Sigmoid colon (tissue), 7 donors: ENCODE measurements around the gene CMSS1. TPM values are rescaled to one million over a fixed set of nuclear protein-coding genes. Genes with fewer than 3 reads are reported as not detected.

ENCODE experiments used
- DNase-seq: peaks from one replicate; pipeline ENCODE4 v3.0.0-alpha.2; 2019
- H3K27ac ChIP-seq, 4 donors: fragments of 200-600 bp; sonication (generic); one replicate each; pipeline ENCODE4 v1.5.1; 2016 to 2019; ENCODE audit warnings: mild to moderate bottlenecking in 1 of 4
- H3K27me3 ChIP-seq, 3 donors: fragments of 200-600 bp; sonication (generic); one replicate each; pipeline ENCODE4 v1.5.1; 2019; ENCODE audit warnings: mild to moderate bottlenecking in 1 of 3
- H3K36me3 ChIP-seq, 4 donors: fragments of 200-600 bp; sonication (generic); one replicate each; pipeline ENCODE4 v1.5.1; 2016 to 2019
- H3K4me1 ChIP-seq, 4 donors: fragments of 200-600 bp; sonication (generic); one replicate each; pipeline ENCODE4 v1.5.1; 2017 to 2019
- H3K4me3 ChIP-seq, 4 donors: fragments of 200-600 bp; sonication (generic); one replicate each; pipeline ENCODE4 v1.5.1; 2017 to 2019; ENCODE audit warnings: mild to moderate bottlenecking in 2 of 4, moderate library complexity in 1 of 4
- H3K9me3 ChIP-seq, 4 donors: fragments of 200-600 bp in 3 of 4; sonication (generic) in 3 of 4; one replicate each; pipeline versions ENCODE4 v1.5.1 to v1.6.1; 2013 to 2019
- CTCF ChIP-seq, 4 experiments: fragments of 450-650 bp in 3 of 4; fragments of 200-600 bp in 1 of 4; IDR thresholded peaks; one replicate each; pipeline ENCODE4 v1.5.1; 2016 to 2019; ENCODE audit warnings: antibody characterized with exemption in 4 of 4, mild to moderate bottlenecking in 3 of 4, moderate library complexity in 2 of 4
- EP300 ChIP-seq, 4 donors: sonication (generic); formaldehyde crosslinking; IDR thresholded peaks; one replicate each; pipeline ENCODE4 v1.6.1; 2017; ENCODE audit warnings: antibody characterized with exemption in 4 of 4
- POLR2A ChIP-seq, 2 donors: fragments of 450-650 bp; IDR thresholded peaks; one replicate each; pipeline ENCODE4 v1.6.1; 2016; ENCODE audit warnings: antibody characterized with exemption in 2 of 2, mild to moderate bottlenecking in 2 of 2, moderate library complexity in 2 of 2
- POLR2AphosphoS5 ChIP-seq, 4 donors: sonication (generic); formaldehyde crosslinking; IDR thresholded peaks; one replicate each; pipeline ENCODE4 v1.6.1; 2017; ENCODE audit warnings: antibody characterized with exemption in 4 of 4
- WGBS, 2 donors: extraction: QIAGEN DNeasy Blood & Tissue Kit; methylation state at CpG; one replicate each; pipeline ENCODE4 v1.1.7; 2013; 5-methylcytosine and 5-hydroxymethylcytosine counted together
- intact Hi-C: fragments of 100-400 bp; cut with DNase I; formaldehyde crosslinking; loops from one replicate; pipeline ENCODE4 v1.15.1; 2023
- polyA plus RNA-seq, 3 donors: library from polyadenylated mRNA; stranded (reverse); fragments of 200-250 nt; gene quantifications; one replicate each; pipeline ENCODE4 v1.2.3, GENCODE V29; 2013
- total RNA-seq, 4 donors: library from RNA; depleted of rRNA; stranded (reverse); fragments of >200 nt; gene quantifications; one replicate each; pipeline ENCODE4 v1.1.0, GENCODE V29; 2016
- donor health status: healthy with polysubstance abuse.
- donor health status: Bipolar disorder and iron deficiency.
- donor health status: healthy.

The CMSS1 gene
- total and polyA plus RNA-seq, 7 donors, result 6.0 to 19.4 (median 13.9) TPM

GRCh38 chr3:100160521-100160920 is 342.9 kb downstream of the CMSS1 start:
- Histone ChIP-seq H3K36me3 (no peaks in the 10 kb centered on the region), H3K9me3 (no peaks in the 10 kb centered on the region), H3K27ac (peak overlapping the region in 3 of 4 donors; percentile 48 to 70 (median 67)), H3K4me3 (no peak overlapping the region), H3K4me1 (peaks cover 0 to 33% (median 19%) of the 10 kb centered on the region in 4 donors), H3K27me3 (no peaks in the 10 kb centered on the region)
- DNase-seq, result no peak
- WGBS, 2 donors, result 93 to 96% methylated on average over 2 of the region's 2 CpGs
- TF ChIP-seq CTCF (IDR thresholded peaks at IDR 0.05) (no peak), POLR2AphosphoS5 (IDR thresholded peaks at IDR 0.05) (no peak), POLR2A (IDR thresholded peaks at IDR 0.05) (no peak), EP300 (IDR thresholded peaks at IDR 0.05) (no peak)
- intact Hi-C loops, result no loop called here

DNA sequence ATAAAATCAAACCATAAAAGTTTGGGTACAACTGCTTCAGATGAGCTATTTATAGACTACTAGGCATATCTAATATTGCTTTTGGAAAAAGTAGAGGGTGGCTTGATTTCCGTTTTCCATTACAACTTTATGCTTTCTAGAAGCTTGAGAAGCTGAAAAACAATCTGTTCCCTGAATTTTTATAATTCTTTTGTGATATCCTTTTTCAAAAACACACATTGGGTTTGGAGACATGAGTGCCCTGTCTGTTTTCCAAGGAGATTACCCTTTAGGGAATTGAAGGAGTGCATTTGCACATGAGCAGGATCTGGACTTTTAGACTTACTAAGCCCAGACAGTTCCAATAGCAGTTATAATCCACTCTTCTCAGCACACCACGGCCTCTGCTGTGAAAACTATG is 346.1 kb downstream of the CMSS1 start:
- intact Hi-C loops, result no loop called here

DNA sequence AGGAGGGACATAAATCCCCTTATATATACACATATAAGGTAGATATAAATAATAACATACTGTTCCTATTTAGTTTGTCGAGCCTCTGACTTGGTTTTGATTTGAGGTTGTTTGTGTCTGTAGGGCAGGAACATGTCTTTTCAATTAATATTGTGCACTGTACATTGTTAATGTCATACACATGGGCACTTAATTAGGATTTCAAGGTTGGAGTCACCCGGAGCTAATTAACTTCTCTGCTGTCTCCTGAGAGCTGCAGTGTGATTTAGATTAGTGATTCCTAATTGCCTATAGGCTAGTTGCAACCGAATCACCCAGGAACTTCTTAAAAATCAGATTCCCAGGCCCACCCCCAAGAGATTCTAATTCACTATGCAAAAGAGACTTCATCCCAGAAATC is 347.1 kb downstream of the CMSS1 start:
- Histone ChIP-seq H3K9me3 (no peaks in the 10 kb centered on the region), H3K27ac (no peak overlapping the region), H3K4me3 (no peak overlapping the region), H3K27me3 (no peaks in the 10 kb centered on the region), H3K36me3 (no peaks in the 10 kb centered on the region), H3K4me1 (peaks cover 0 to 14% (median 8%) of the 10 kb centered on the region in 4 donors)
- no peak for DNase-seq
- intact Hi-C loops, result no loop called here
- 88 to 90% methylated on average over 3 of the region's 3 CpGs for WGBS, 2 donors
- TF ChIP-seq POLR2AphosphoS5 (IDR thresholded peaks at IDR 0.05), result no peak
- no peak for TF ChIP-seq POLR2A (IDR thresholded peaks at IDR 0.05)
- TF ChIP-seq EP300 (IDR thresholded peaks at IDR 0.05), result no peak
- no peak for TF ChIP-seq CTCF (IDR thresholded peaks at IDR 0.05)

More for the DNA sequence above, 346.1 kb downstream of the CMSS1 start:
- TF ChIP-seq CTCF (IDR thresholded peaks at IDR 0.05), result no peak
- no peak for TF ChIP-seq POLR2AphosphoS5 (IDR thresholded peaks at IDR 0.05)
- no peak for TF ChIP-seq EP300 (IDR thresholded peaks at IDR 0.05)
- no peak for DNase-seq
- Histone ChIP-seq H3K27me3 (no peaks in the 10 kb centered on the region), H3K27ac (no peak overlapping the region), H3K9me3 (no peaks in the 10 kb centered on the region), H3K36me3 (no peaks in the 10 kb centered on the region), H3K4me3 (no peak overlapping the region), H3K4me1 (peaks cover 0 to 23% (median 18%) of the 10 kb centered on the region in 4 donors)
- whole genome bisulfite sequencing, 2 donors, result 85 to 88% methylated on average over 2 of the region's 2 CpGs

GRCh38 chr3:100165926-100166550 is 348.4 kb downstream of the CMSS1 start:
- Histone ChIP-seq H3K9me3 (no peaks in the 10 kb centered on the region), H3K27ac (no peak overlapping the region), H3K36me3 (no peaks in the 10 kb centered on the region), H3K4me1 (peaks cover 0 to 2% (median under 1%) of the 10 kb centered on the region in 4 donors), H3K27me3 (no peaks in the 10 kb centered on the region), H3K4me3 (no peak overlapping the region)
- intact Hi-C loops, result no loop called here
- TF ChIP-seq CTCF (IDR thresholded peaks at IDR 0.05), result no peak
- TF ChIP-seq POLR2A (IDR thresholded peaks at IDR 0.05), result no peak
- no peak for TF ChIP-seq POLR2AphosphoS5 (IDR thresholded peaks at IDR 0.05)
- no peak for TF ChIP-seq EP300 (IDR thresholded peaks at IDR 0.05)
- no peak for DNase-seq
- WGBS, 2 donors, result 78 to 85% methylated on average over 2 of the region's 2 CpGs
